ENCODE data around the gene LBHD2. TPM values are rescaled to one million over a fixed set of nuclear protein-coding genes. Genes with fewer than 3 reads are reported as not detected.

The LBHD2 gene
- total and polyA plus RNA-seq, 2 of the 8 experiments (the other 6 are each of a cell fraction or from before 2014, with no cell fraction given), result not detected

DNA sequence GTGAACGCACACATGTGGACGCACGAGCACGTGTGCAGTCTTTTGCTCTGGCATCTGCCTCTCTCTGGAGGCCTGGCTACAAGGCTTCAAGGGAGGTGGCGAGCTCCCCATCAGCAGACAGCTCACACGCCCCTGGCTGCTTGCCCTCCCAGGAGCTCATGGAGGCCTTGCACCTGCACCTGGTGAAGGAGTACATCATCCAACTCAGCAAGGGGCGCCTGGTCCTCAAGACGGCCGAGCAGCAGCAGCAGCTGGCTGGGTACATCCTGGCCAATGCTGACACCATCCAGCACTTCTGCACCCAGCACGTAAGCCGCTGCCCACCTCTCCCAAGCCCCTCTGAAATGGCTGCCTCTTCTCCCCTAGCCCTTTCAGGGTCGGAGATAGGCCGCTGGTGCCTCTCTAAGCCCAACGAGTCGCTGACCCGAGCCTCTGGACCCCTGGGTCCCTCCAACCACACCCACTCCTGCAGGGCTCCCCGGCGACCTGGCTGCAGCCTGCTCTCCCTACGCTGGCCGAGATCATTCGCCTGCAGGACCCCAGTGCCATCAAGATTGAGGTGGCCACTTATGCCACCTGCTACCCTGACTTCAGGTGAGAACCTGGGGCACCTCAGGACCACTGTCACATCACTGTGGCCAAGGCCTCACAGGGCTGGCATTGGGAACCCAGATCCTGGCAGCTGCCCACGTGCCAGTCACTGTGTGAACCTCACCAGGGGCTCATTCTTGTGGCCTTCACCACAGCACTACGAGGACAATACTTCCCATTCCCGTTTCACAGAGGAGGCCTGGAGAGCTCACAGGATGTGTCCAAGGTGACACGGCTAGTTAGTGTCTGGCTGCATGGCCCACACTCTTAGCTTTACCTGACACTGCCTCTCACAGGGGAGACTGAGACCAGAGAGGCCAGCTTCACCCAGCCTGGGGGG is 49.5 kb downstream of the LBHD2 start:
- ChIA-PET CTCF (ENCODE audit: partially characterized antibody) (interaction anchor here (0.7 to 10.5 kb wide), 8 partner anchors 9 to 159 kb away, joined by 3 to 147 read pairs (median 4); partner anchors contain the start of gene TNFAIP2), POLR2A (ENCODE audit: partially characterized antibody) (interaction anchor here (1.1 kb wide), 1 partner anchor 28 kb away, joined by 3 read pairs; no protein-coding TSS in a partner anchor)
- 94% methylated on average over 25 of the region's 25 CpGs; no CpG with 5 or more reads in 1 of the 2 experiments for WGBS, 2 experiments (ENCODE audit: extremely low coverage in 1 of 2, insufficient coverage in 1 of 2, insufficient read length in 1 of 2, insufficient replicate concordance in 2 of 2, low coverage in 1 of 2, low lambda C conversion rate in 2 of 2, missing lambda C conversion rate in 1 of 2)
- Histone ChIP-seq H2BK20ac (ENCODE audit: low read length) (no peak overlapping the region), H2AK5ac (ENCODE audit: low read depth, low read length) (peak overlapping the region; percentile 54; the same call in 1 of the 2 replicates), H4K8ac (ENCODE audit: extremely low read depth, insufficient read depth, low read length) (no peak overlapping the region), H2BK12ac (ENCODE audit: low read depth, low read length) (no peak overlapping the region), H3K4ac (replicated peaks; ENCODE audit: insufficient read length, low read depth, low read length) (no peak overlapping the region), H3K79me1 (ENCODE audit: low read depth, low read length) (no peaks in the 10 kb centered on the region), H3K23ac (ENCODE audit: insufficient read length) (no peak overlapping the region), H3K14ac (ENCODE audit: insufficient read length) (no peak overlapping the region), H2AFZ (ENCODE audit: low read length) (no peak overlapping the region), H3K23me2 (ENCODE audit: low read depth, low read length) (peaks cover 5% of the 10 kb centered on the region; the same call in 1 of the 2 replicates), H3K18ac (ENCODE audit: extremely low read depth, low read length) (no peak overlapping the region), H3K9me3 (ENCODE audit: insufficient read depth in 2 of 2, low read depth in 1 of 2, low read length in 1 of 2) (no peaks in the 10 kb centered on the region), H4K20me1 (replicated peaks in 1 of 2; ENCODE audit: control insufficient read depth in 1 of 2, insufficient read depth in 2 of 2, low read length in 2 of 2) (peaks cover 0 to 6% of the 10 kb centered on the region in 2 experiments), H4K5ac (ENCODE audit: insufficient read length, low read depth, low read length) (no peak overlapping the region), H3K79me2 (ENCODE audit: control insufficient read depth in 1 of 2, insufficient read depth in 2 of 2, low read length in 2 of 2) (no peaks in the 10 kb centered on the region), H3K56ac (replicated peaks; ENCODE audit: insufficient read length, low read depth, low read length) (no peak overlapping the region), H3K9ac (replicated peaks in 1 of 4; ENCODE audit: extremely low read depth in 1 of 4, low read depth in 3 of 4, low read length in 3 of 4) (no peak overlapping the region), H2BK120ac (replicated peaks; ENCODE audit: low read depth, low read length) (no peak overlapping the region), H4K91ac (replicated peaks; ENCODE audit: insufficient read length, low read length) (no peak overlapping the region), H2BK5ac (ENCODE audit: low read depth, low read length) (peak overlapping the region; percentile 55; the same call in 1 of the 2 replicates), H3K4me1 (replicated peaks in 1 of 4; ENCODE audit: control insufficient read depth in 3 of 4, insufficient read depth in 4 of 4, low read length in 3 of 4) (peaks cover 0 to 11% (median 6%) of the 10 kb centered on the region in 4 experiments; a peak in 5 of 7 replicates), H3K4me2 (ENCODE audit: insufficient read depth in 1 of 2, low read depth in 2 of 2, low read length in 2 of 2) (no peak overlapping the region), H3K27ac (ENCODE audit: low read depth, low read length) (no peak overlapping the region), H2BK15ac (ENCODE audit: low read length) (no peak overlapping the region), H3K27me3 (replicated peaks in 1 of 4; ENCODE audit: control insufficient read depth in 3 of 4, extremely low read depth in 1 of 4, insufficient read depth in 3 of 4, low read length in 3 of 4) (peaks cover 0 to 7% (median 4%) of the 10 kb centered on the region in 4 experiments; a peak in 4 of 7 replicates), H3K4me3 (ENCODE audit: extremely low read depth in 1 of 4, insufficient read depth in 2 of 4, low read depth in 3 of 4, low read length in 4 of 4) (no peak overlapping the region), H3K36me3 (ENCODE audit: control insufficient read depth in 2 of 4, insufficient read depth in 4 of 4, low read length in 3 of 4) (peaks cover 3 to 14% (median 7%) of the 10 kb centered on the region in 4 experiments; a peak in 6 of 8 replicates)
- DNase-seq (ENCODE audit: low read depth in 1 of 2, low spot score in 2 of 2) (no peak), FAIRE-seq (no peak)
- TF ChIP-seq CEBPB (IDR thresholded peaks at IDR 0.05; ENCODE audit: low read depth, low read length) (no peak), KDM5A (IDR thresholded peaks at IDR 0.05; ENCODE audit: low read length) (no peak), KDM1A (IDR thresholded peaks at IDR 0.05; ENCODE audit: borderline replicate concordance, low read length) (no peak), CBX8 (IDR thresholded peaks at IDR 0.05; ENCODE audit: borderline replicate concordance, low read depth, low read length) (no peak), SAP30 (IDR thresholded peaks at IDR 0.05; ENCODE audit: insufficient read depth, insufficient replicate concordance, low read length) (no peak), BRCA1 (IDR thresholded peaks at IDR 0.05; ENCODE audit: low read depth, low read length) (no peak), SP1 (IDR thresholded peaks at IDR 0.05; ENCODE audit: low read depth, low read length) (no peak), HDAC2 (IDR thresholded peaks at IDR 0.05; ENCODE audit: borderline replicate concordance in 1 of 2, low read depth in 2 of 2, low read length in 2 of 2) (no peak), CBX5 (IDR thresholded peaks at IDR 0.05; ENCODE audit: low read depth, low read length) (no peak)
- TF ChIP-seq, protein P1, sequence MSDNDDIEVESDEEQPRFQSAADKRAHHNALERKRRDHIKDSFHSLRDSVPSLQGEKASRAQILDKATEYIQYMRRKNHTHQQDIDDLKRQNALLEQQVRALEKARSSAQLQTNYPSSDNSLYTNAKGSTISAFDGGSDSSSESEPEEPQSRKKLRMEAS (IDR thresholded peaks at IDR 0.05), result no peak
